Sigmoid colon (tissue), 7 donors: ENCODE measurements around the gene MAP1B. TPM values are rescaled to one million over a fixed set of nuclear protein-coding genes. Genes with fewer than 3 reads are reported as not detected.
A peak's percentile ranks its signal among the peaks of the same experiment; 100 is the strongest.

Source experiments
- DNase-seq: peaks from one replicate; pipeline ENCODE4 v3.0.0-alpha.2; 2019
- H3K27ac ChIP-seq, 4 donors: fragments of 200-600 bp; sonication (generic); one replicate each; pipeline ENCODE4 v1.5.1; 2016 to 2019; ENCODE audit warnings: mild to moderate bottlenecking in 1 of 4
- H3K27me3 ChIP-seq, 3 donors: fragments of 200-600 bp; sonication (generic); one replicate each; pipeline ENCODE4 v1.5.1; 2019; ENCODE audit warnings: mild to moderate bottlenecking in 1 of 3
- H3K36me3 ChIP-seq, 4 donors: fragments of 200-600 bp; sonication (generic); one replicate each; pipeline ENCODE4 v1.5.1; 2016 to 2019
- H3K4me1 ChIP-seq, 4 donors: fragments of 200-600 bp; sonication (generic); one replicate each; pipeline ENCODE4 v1.5.1; 2017 to 2019
- H3K4me3 ChIP-seq, 4 donors: fragments of 200-600 bp; sonication (generic); one replicate each; pipeline ENCODE4 v1.5.1; 2017 to 2019; ENCODE audit warnings: mild to moderate bottlenecking in 2 of 4, moderate library complexity in 1 of 4
- H3K9me3 ChIP-seq, 4 donors: fragments of 200-600 bp in 3 of 4; sonication (generic) in 3 of 4; one replicate each; pipeline versions ENCODE4 v1.5.1 to v1.6.1; 2013 to 2019
- EP300 ChIP-seq, 4 donors: sonication (generic); formaldehyde crosslinking; IDR thresholded peaks; one replicate each; pipeline ENCODE4 v1.6.1; 2017; ENCODE audit warnings: antibody characterized with exemption in 4 of 4
- POLR2A ChIP-seq, 2 donors: fragments of 450-650 bp; IDR thresholded peaks; one replicate each; pipeline ENCODE4 v1.6.1; 2016; ENCODE audit warnings: antibody characterized with exemption in 2 of 2, mild to moderate bottlenecking in 2 of 2, moderate library complexity in 2 of 2
- POLR2AphosphoS5 ChIP-seq, 4 donors: sonication (generic); formaldehyde crosslinking; IDR thresholded peaks; one replicate each; pipeline ENCODE4 v1.6.1; 2017; ENCODE audit warnings: antibody characterized with exemption in 4 of 4
- WGBS, 2 donors: extraction: QIAGEN DNeasy Blood & Tissue Kit; methylation state at CpG; one replicate each; pipeline ENCODE4 v1.1.7; 2013; 5-methylcytosine and 5-hydroxymethylcytosine counted together
- intact Hi-C: fragments of 100-400 bp; cut with DNase I; formaldehyde crosslinking; loops from one replicate; pipeline ENCODE4 v1.15.1; 2023
- polyA plus RNA-seq, 3 donors: library from polyadenylated mRNA; stranded (reverse); fragments of 200-250 nt; gene quantifications; one replicate each; pipeline ENCODE4 v1.2.3, GENCODE V29; 2013
- total RNA-seq, 4 donors: library from RNA; depleted of rRNA; stranded (reverse); fragments of >200 nt; gene quantifications; one replicate each; pipeline ENCODE4 v1.1.0, GENCODE V29; 2016
- TF ChIP-seq, protein P1 (sequence below), 4 experiments: fragments of 450-650 bp in 3 of 4; fragments of 200-600 bp in 1 of 4; IDR thresholded peaks; one replicate each; pipeline ENCODE4 v1.5.1; 2016 to 2019; ENCODE audit warnings: antibody characterized with exemption in 4 of 4, mild to moderate bottlenecking in 3 of 4, moderate library complexity in 2 of 4
- donor health status: healthy with polysubstance abuse.
- donor health status: Bipolar disorder and iron deficiency.
- donor health status: healthy.

MAP1B gene
- total and polyA plus RNA-seq, 7 donors = 0.69 to 659 (median 98.6) TPM

DNA sequence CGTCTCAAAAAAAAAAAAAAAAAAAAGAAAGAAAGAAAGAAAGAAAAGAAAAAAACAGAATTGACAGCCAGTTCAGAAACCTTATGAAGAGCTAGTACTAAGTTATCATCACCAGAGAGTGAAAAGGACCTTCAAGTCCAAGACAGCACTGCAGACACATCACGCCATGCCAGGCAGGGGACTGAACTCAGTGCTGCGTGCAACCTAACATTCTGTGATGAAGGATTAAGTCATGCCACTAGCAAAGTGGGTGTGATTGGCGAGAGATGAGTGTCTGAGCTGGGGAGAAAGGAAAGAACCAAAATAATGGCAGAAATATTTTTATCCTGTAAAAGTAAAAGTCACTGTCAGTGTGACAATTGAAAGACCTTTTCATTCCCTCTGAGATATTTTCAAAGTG lies 54.7 kb downstream of the MAP1B start:
- TF ChIP-seq, protein P1, sequence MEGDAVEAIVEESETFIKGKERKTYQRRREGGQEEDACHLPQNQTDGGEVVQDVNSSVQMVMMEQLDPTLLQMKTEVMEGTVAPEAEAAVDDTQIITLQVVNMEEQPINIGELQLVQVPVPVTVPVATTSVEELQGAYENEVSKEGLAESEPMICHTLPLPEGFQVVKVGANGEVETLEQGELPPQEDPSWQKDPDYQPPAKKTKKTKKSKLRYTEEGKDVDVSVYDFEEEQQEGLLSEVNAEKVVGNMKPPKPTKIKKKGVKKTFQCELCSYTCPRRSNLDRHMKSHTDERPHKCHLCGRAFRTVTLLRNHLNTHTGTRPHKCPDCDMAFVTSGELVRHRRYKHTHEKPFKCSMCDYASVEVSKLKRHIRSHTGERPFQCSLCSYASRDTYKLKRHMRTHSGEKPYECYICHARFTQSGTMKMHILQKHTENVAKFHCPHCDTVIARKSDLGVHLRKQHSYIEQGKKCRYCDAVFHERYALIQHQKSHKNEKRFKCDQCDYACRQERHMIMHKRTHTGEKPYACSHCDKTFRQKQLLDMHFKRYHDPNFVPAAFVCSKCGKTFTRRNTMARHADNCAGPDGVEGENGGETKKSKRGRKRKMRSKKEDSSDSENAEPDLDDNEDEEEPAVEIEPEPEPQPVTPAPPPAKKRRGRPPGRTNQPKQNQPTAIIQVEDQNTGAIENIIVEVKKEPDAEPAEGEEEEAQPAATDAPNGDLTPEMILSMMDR (IDR thresholded peaks at IDR 0.05) = no peak
- TF ChIP-seq POLR2AphosphoS5 (IDR thresholded peaks at IDR 0.05) (no peak), POLR2A (IDR thresholded peaks at IDR 0.05) (no peak), EP300 (IDR thresholded peaks at IDR 0.05) (no peak)
- DNase-seq = no peak
- Histone ChIP-seq H3K4me3 (no peak overlapping the region), H3K27ac (no peak overlapping the region), H3K36me3 (no peaks in the 10 kb centered on the region), H3K27me3 (no peaks in the 10 kb centered on the region), H3K9me3 (no peaks in the 10 kb centered on the region), H3K4me1 (peaks cover 0 to 69% (median 35%) of the 10 kb centered on the region in 4 donors)
- WGBS, 2 donors = 90 to 94% methylated on average over 4 of the region's 4 CpGs
- intact Hi-C loops = no loop called here

DNA sequence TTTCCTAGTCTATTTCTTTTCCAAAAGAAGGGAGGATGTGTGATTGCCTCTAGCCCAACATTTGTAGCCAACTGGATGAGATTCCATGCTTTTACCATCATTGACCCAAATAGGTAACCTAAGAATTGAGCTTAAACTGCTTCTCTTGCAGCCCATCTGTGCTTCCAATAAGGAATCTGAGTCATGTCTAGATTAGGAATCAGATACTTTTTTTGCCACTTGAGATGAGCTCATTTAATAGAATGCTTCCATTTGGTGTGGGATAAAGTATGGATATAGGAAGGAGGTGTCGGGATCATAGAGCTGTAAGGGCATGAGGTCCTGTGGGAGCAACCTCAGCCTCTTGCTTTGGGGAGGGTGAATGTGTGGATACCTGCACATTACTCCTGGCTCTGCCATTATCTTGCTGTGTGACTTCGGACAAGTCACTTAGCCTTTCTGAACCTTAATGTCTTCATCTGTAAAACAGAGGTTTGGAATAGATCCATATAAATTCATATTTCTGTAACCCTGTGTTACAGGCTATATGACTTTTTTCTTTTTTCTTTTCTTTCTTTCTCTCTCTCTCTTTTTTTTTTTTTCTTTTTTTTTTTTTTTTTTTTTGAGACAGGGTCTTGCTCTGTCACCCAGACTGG lies 56.2 kb downstream of the MAP1B start:
- no peak for TF ChIP-seq POLR2AphosphoS5 (IDR thresholded peaks at IDR 0.05)
- TF ChIP-seq POLR2A (IDR thresholded peaks at IDR 0.05) = no peak
- TF ChIP-seq, protein P1 (IDR thresholded peaks at IDR 0.05) = no peak
- TF ChIP-seq EP300 (IDR thresholded peaks at IDR 0.05) = no peak
- Histone ChIP-seq H3K4me1 (peaks cover 0 to 69% (median 34%) of the 10 kb centered on the region in 4 donors), H3K27me3 (no peaks in the 10 kb centered on the region), H3K36me3 (no peaks in the 10 kb centered on the region), H3K27ac (peak overlapping the region in 1 of 4 donors; percentile 1), H3K9me3 (no peaks in the 10 kb centered on the region), H3K4me3 (no peak overlapping the region)
- 90 to 96% methylated on average over 2 of the region's 2 CpGs for whole genome bisulfite sequencing, 2 donors
- no peak for DNase-seq
- intact Hi-C loops = no loop called here

DNA sequence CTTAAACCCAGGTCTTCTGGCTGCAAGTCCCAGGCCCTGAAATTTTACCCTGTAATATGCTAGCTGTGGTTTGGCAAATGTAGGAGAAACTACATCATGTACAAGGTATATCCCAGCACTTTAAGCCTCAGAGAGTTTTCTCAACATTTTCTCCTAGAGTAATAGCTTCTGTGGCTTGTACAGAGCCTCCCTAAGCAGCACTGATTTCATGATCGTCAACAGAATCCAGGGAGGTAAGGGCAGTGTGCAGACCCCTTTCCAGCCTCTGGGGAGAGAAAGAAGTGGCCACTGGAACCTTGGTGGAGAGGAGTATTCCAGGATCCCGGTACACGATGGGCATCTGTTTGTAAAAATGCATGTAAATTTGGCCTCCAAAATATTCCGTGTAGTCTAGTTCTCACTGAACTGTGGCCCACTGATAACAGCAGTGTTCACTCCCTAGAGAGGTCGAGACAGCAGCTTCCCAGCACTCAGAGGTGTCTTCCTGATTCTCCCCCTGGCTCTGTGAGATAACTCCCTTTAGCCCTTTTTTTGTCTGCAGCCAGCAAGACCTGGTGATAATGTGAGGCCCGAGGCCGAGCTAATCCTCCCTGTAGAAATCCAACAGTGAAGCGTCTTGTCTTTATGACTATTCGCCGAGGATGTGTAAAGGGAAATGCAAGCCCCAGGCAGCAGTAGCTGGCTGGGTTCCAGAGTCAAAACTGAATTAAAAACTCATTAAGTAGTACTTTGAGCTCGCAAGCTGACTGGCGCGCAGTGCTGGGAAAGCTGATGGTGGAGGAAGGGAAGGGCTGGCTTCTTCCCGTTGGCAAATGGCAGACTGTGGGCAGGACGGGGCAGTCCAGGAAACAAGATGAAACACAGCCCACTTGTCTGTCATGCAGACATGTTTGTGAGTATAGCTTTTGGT lies 59.0 kb downstream of the MAP1B start:
- Histone ChIP-seq H3K9me3 (no peaks in the 10 kb centered on the region), H3K27ac (peak overlapping the region; percentile 47 to 76 (median 66)), H3K36me3 (no peaks in the 10 kb centered on the region), H3K4me1 (peaks cover 0 to 45% (median 20%) of the 10 kb centered on the region in 4 donors), H3K4me3 (peak overlapping the region in 2 of 4 donors; percentile 7 to 19), H3K27me3 (no peaks in the 10 kb centered on the region)
- peak; percentile 70 for DNase-seq
- 52 to 58% methylated on average over 15 of the region's 15 CpGs for WGBS, 2 donors
- TF ChIP-seq, protein P1 (IDR thresholded peaks at IDR 0.05) = no peak
- no peak for TF ChIP-seq POLR2A (IDR thresholded peaks at IDR 0.05)
- TF ChIP-seq EP300 (IDR thresholded peaks at IDR 0.05) = no peak
- peak in 2 of 4 donors; percentile 8 to 23 for TF ChIP-seq POLR2AphosphoS5 (IDR thresholded peaks at IDR 0.05)
- intact Hi-C loops = no loop called here

DNA sequence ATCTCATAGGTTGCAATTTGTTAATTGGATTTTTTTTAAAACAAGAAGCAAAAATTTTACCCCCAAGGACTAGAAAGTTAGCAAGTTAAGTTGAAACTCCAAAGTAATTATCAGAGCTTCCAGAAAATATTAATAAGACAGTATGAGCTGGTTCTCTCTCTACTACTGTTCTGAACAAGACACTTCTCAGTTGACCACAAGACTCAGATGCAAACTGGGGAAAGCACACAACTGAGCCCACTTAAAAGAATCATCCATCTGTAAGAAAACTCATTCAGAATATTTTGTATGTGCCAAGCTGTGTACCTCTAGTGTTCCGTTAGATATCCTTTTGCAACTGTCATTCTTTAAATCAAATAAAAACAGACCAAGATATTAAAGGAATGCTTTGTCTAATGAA lies 60.0 kb downstream of the MAP1B start:
- peak overlapping the region in 3 of 4 donors; percentile 47 to 76 (median 73) for H3K27ac ChIP-seq
- H3K36me3 ChIP-seq = no peaks in the 10 kb centered on the region
- WGBS, 2 donors = 84 to 89% methylated on average over 1 of the region's 1 CpG
- H3K4me1 ChIP-seq = peaks cover 0 to 43% (median 20%) of the 10 kb centered on the region in 4 donors
- no peak for TF ChIP-seq POLR2AphosphoS5 (IDR thresholded peaks at IDR 0.05)
- TF ChIP-seq, protein P1 (IDR thresholded peaks at IDR 0.05) = no peak
- no peak for TF ChIP-seq POLR2A (IDR thresholded peaks at IDR 0.05)
- no peak for TF ChIP-seq EP300 (IDR thresholded peaks at IDR 0.05)
- no peaks in the 10 kb centered on the region for H3K9me3 ChIP-seq
- DNase-seq = no peak
- intact Hi-C loops = no loop called here
- no peaks in the 10 kb centered on the region for H3K27me3 ChIP-seq
- no peak overlapping the region for H3K4me3 ChIP-seq
